Neural cell (in vitro differentiated cells): ENCODE data around the gene ARL5A.

Experiments
- EP300 ChIP-seq: fragments of 450-650 bp; conservative IDR thresholded peaks from 2 replicates; pipeline ENCODE4 v1.6.1; 2014; ENCODE audit warnings: antibody characterized with exemption, mild to moderate bottlenecking, moderate library complexity; ENCODE audit not compliant: poor library complexity, severe bottlenecking
- SMC3 ChIP-seq: fragments of 450-650 bp; conservative IDR thresholded peaks from 2 replicates; pipeline ENCODE4 v1.6.1; 2014; ENCODE audit warnings: antibody characterized with exemption, mild to moderate bottlenecking, moderate library complexity; ENCODE audit not compliant: poor library complexity
- TAF1 ChIP-seq: IDR thresholded peaks from 2 replicates; pipeline ENCODE4 v1.6.1; 2012; ENCODE audit warnings: low read depth
- TF ChIP-seq, protein P1 (sequence below): fragments of 450-650 bp; IDR thresholded peaks from 2 replicates; pipeline ENCODE4 v1.5.1; 2014; ENCODE audit warnings: antibody characterized with exemption, mild to moderate bottlenecking, moderate library complexity; ENCODE audit not compliant: poor library complexity, severe bottlenecking
- TF ChIP-seq, protein P2 (sequence below): IDR thresholded peaks from 2 replicates; pipeline ENCODE4 v1.6.1; 2012; ENCODE audit warnings: borderline replicate concordance

DNA sequence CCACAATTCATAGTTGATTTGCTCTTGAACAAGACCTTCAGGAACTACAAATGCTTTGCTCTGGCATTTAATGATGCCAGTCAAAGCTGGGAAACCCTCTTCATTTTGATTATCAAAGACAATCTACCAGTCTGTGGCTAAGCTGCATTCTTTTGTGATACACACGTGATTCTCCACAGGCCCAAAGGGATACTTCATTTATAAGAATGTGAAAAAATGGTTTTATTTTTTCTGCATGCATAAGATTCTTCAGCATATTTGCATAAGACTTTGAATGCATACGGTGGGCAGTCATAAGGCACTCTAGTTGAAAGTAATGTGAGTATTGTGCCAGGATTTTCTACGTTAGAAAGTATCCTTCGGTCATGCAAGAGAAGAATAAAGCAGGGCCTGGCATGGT, 33.0 kb upstream of the ARL5A start:
- TF ChIP-seq, protein P1, sequence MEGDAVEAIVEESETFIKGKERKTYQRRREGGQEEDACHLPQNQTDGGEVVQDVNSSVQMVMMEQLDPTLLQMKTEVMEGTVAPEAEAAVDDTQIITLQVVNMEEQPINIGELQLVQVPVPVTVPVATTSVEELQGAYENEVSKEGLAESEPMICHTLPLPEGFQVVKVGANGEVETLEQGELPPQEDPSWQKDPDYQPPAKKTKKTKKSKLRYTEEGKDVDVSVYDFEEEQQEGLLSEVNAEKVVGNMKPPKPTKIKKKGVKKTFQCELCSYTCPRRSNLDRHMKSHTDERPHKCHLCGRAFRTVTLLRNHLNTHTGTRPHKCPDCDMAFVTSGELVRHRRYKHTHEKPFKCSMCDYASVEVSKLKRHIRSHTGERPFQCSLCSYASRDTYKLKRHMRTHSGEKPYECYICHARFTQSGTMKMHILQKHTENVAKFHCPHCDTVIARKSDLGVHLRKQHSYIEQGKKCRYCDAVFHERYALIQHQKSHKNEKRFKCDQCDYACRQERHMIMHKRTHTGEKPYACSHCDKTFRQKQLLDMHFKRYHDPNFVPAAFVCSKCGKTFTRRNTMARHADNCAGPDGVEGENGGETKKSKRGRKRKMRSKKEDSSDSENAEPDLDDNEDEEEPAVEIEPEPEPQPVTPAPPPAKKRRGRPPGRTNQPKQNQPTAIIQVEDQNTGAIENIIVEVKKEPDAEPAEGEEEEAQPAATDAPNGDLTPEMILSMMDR = no peak
- TF ChIP-seq EP300 = no peak
- no peak for TF ChIP-seq SMC3
- TF ChIP-seq, protein P2, sequence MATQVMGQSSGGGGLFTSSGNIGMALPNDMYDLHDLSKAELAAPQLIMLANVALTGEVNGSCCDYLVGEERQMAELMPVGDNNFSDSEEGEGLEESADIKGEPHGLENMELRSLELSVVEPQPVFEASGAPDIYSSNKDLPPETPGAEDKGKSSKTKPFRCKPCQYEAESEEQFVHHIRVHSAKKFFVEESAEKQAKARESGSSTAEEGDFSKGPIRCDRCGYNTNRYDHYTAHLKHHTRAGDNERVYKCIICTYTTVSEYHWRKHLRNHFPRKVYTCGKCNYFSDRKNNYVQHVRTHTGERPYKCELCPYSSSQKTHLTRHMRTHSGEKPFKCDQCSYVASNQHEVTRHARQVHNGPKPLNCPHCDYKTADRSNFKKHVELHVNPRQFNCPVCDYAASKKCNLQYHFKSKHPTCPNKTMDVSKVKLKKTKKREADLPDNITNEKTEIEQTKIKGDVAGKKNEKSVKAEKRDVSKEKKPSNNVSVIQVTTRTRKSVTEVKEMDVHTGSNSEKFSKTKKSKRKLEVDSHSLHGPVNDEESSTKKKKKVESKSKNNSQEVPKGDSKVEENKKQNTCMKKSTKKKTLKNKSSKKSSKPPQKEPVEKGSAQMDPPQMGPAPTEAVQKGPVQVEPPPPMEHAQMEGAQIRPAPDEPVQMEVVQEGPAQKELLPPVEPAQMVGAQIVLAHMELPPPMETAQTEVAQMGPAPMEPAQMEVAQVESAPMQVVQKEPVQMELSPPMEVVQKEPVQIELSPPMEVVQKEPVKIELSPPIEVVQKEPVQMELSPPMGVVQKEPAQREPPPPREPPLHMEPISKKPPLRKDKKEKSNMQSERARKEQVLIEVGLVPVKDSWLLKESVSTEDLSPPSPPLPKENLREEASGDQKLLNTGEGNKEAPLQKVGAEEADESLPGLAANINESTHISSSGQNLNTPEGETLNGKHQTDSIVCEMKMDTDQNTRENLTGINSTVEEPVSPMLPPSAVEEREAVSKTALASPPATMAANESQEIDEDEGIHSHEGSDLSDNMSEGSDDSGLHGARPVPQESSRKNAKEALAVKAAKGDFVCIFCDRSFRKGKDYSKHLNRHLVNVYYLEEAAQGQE = no peak
- TF ChIP-seq TAF1 = no peak
